ENCODE results near the gene UNC13D. TPM values are rescaled to one million over a fixed set of nuclear protein-coding genes. Genes with fewer than 3 reads are reported as not detected.
A peak's percentile ranks its signal among the peaks of the same experiment; 100 is the strongest.
"Not testable (repeated sequence)": the region's sequence is repeated elsewhere in the genome, so short reads cannot be mapped to it uniquely, and the experiment has no call there.

Gene UNC13D
- total RNA-seq, 4 donors from 2014 or later, result 3.2 to 27.1 (median 8.2) TPM

DNA sequence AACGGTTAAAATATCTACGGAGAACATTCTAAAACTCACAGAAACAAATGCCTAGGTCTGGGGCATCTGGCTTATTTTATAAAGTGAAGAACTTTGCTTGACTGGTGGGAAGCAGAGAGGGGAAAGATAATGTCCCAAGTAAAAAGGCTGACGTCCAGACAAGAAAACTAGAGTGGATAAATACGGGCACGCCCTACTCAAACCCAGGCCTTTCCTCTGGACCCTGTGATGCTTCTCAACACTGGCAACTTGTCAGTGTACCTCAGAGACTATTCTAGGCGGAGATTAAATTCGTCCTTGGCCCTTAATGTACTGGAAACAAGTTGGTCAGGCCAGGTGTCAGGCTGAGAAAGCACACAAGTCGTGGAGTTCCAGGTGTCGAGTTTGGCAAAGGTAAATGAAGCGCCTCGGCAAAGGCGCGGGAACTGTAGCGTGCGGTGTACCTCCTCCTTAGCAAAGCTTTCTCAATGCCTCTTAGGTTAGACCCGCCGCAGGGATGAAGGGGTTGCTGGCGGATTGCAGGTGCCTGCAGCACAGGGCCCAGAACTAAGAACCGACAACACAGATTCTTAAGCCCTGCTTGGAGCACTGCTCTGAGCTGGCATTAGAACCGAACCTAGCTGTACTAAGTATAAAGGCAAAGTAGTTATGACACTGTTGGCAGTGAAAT, 60.3 kb downstream of the UNC13D start:
- DNase-seq (ENCODE audit: low spot score), result no peak
- TF ChIP-seq, protein P1, sequence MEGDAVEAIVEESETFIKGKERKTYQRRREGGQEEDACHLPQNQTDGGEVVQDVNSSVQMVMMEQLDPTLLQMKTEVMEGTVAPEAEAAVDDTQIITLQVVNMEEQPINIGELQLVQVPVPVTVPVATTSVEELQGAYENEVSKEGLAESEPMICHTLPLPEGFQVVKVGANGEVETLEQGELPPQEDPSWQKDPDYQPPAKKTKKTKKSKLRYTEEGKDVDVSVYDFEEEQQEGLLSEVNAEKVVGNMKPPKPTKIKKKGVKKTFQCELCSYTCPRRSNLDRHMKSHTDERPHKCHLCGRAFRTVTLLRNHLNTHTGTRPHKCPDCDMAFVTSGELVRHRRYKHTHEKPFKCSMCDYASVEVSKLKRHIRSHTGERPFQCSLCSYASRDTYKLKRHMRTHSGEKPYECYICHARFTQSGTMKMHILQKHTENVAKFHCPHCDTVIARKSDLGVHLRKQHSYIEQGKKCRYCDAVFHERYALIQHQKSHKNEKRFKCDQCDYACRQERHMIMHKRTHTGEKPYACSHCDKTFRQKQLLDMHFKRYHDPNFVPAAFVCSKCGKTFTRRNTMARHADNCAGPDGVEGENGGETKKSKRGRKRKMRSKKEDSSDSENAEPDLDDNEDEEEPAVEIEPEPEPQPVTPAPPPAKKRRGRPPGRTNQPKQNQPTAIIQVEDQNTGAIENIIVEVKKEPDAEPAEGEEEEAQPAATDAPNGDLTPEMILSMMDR (IDR thresholded peaks at IDR 0.05), result no peak
- ATAC-seq (ENCODE audit: low FRiP score), result peak; percentile 6

DNA sequence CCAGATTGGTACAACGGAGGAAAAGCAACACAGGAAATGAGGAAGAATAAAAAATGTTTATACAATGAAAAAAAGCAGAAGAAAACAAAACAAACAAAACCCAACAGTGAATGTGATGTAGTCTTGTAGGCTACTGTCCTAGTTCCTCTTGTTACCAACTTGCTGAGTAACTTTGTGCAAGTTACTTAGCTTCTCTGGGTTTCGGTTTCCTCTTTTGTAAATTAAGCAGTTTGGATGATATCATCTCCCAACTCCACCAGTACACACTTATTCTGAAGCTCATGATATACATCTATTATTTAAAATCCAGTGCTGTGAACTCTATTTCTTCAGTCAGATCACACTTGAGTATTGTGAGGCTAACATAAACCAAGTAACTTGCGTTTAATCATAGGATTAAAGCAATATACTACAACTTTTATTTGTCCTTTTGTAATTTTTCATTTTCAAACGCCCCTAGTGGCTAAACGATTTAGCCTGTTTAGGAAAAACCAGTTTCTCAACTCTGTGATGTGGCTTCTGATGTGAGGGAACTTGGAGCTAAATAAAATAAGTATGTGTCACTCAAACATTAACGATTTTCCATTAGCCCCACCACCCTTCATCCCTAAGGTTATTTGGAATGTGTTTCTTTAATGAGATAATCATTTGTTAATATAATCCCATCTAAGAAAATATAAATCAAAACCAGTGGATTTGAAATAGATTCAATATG, 61.0 kb downstream of the UNC13D start:
- ATAC-seq (ENCODE audit: low FRiP score) (no peak), DNase-seq (ENCODE audit: low spot score) (no peak)
- TF ChIP-seq, protein P1 (IDR thresholded peaks at IDR 0.05), result peak in 1 of 3 donors; percentile 36

DNA sequence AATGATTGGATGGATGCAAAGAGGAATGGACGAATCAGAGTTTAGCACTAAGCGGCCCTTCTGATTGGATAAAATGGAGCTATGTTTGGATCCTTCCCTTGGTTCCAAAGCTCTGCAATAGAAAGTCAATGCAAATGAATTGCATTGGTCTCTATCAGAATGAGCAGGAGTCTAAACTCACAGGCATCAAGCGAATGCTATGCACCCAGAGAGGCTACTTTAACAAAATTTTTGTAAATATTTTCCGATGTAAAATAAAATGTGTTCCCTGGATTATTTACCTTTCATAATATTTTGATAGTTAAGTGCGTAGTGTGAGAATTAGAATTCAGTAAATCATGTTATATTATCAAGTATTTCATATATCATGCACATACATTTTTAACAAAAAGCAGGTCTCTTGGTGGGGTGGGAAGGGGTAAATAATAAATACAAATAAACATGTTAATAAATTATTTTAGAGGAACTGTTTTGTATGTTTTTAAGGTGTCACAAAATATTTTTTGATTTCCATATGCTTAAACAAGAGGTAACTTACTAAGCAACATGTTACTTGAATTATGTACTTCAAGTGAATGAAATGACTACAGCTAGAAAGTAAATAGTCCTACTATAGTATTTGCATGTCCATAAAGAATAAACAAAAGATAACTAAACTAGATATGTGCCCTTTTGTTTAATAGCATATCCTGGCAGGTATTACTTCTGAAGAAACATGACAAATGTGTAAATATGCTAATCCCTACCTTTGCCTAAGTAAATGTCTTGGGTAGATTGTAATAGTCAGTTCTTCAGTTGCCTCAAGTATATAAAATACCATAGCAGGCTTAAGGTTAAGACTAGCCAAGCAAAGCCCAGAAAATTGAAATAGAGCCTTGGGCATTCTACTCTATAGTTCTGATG, 64.0 kb downstream of the UNC13D start:
- TF ChIP-seq, protein P1 (IDR thresholded peaks at IDR 0.05), result no peak
- ATAC-seq (ENCODE audit: low FRiP score) (no peak), DNase-seq (ENCODE audit: low spot score) (no peak)

DNA sequence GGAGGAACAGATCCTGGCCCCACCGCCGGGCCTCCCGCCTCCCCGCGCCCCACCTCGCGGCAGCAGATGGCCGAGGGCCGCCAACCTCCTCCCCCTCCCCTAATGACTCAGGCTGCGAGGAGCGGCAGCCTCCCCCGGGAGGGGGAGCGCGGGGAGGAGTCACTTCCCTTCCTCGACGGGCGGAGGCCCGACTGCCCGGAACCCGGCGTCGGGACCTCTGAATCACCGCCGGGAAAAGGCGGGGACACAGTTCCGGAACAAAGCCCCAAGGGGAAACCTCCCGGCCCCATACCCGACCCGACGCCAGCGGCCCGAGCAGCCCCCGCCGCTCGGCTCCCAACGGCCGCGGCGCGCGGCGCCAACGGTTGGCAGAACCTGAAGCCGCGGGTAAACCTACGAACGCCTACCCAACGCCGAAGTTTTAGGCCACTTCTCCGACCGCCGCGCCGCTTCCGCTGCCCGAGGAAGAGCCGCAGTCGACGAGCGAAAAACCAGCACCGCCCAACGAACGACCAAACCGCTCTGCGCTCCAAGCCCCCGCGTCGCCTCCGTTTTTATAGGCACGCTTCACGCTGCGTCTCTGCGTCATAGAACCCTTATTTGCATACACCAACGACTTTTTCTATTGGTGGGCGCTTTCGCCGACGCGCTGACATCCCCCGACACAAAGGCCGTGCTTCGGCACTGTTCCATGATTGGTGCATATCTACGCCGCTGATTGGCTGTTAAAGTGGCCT, 64.8 kb downstream of the UNC13D start:
- peak; percentile 81 for ATAC-seq (ENCODE audit: low FRiP score)
- TF ChIP-seq, protein P1 (IDR thresholded peaks at IDR 0.05), result no peak
- peak; percentile 73 for DNase-seq (ENCODE audit: low spot score)

DNA sequence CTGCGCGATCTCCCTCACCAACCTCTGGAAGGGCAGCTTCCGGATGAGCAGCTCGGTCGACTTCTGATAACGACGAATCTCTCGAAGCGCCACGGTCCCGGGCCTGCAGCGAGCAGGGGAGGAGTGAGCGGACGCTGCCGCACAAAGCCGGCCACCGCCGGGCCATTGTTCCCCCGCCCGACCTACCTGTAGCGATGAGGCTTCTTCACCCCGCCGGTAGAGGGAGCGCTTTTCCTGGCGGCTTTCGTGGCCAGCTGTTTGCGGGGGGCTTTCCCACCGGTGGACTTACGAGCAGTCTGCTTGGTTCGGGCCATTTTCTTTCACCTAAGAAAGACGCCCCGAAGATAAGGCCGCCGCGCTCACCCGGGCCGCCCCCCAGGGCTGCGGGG, 65.3 kb downstream of the UNC13D start:
- TF ChIP-seq, protein P1 (IDR thresholded peaks at IDR 0.05), result peak in 1 of 3 donors; percentile 1
- no peak for DNase-seq (ENCODE audit: low spot score)
- peak; percentile 0 for ATAC-seq (ENCODE audit: low FRiP score)

DNA sequence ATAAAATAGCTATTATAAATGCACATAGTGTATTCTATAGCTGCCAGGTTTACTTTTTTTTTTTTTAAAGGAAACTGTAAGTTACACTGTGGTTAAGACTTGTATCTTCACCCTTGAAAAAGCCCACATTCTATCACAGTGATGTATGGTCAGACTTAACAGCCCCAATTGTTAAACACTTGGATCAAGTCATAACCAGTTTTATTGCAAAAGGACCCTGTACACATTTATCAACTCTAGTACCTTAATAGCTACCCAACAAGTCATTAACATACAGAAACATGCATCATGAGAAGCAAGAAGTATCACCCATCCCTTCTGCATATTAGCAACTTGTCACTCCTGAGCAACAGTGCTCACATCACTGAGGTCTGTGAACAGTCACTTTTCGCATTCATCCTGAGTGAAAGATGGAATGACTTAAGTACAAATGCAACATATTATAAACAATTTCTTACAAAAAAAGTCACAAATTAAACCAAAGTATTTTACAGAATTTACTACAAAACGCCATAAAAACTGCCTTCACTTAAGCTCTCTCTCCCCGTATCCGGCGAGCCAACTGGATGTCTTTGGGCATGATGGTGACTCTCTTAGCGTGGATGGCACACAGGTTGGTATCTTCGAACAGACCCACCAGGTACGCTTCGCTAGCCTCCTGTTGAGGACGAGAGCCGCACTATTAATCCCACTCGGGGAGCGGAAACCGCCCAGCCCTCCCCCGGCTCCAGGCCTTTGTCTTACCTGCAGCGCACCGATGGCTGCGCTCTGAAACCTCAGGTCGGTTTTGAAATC, 65.9 kb downstream of the UNC13D start:
- DNase-seq (ENCODE audit: low spot score); ATAC-seq (ENCODE audit: low FRiP score): not testable (repeated sequence)
